Stimulated activated CD4-positive, alpha-beta T cell treated with anti-CD3 and anti-CD28 coated beads, Interleukin-2, amount 100 ng/mL, for 24 hours (primary cell): ENCODE data around the gene RGMB.
A peak's percentile ranks its signal among the peaks of the same experiment; 100 is the strongest.

Experiments
- DNase-seq, 2 donors: peaks; one replicate each; pipeline ENCODE4 v3.0.0-alpha.2; 2020

The RGMB gene

GRCh38 chr5:98768160-98768959, 5.1 kb upstream of the RGMB start:
- peak; percentile 28 to 48 for DNase-seq

- no peak for DNase-seq
These were observed 4.6 kb upstream of the RGMB start for GRCh38 chr5:98768960-98769209.

- peak; percentile 61 to 66 for DNase-seq
These were observed 4.1 kb upstream of the RGMB start for GRCh38 chr5:98769210-98769958.

GRCh38 chr5:98769959-98770208, 3.6 kb upstream of the RGMB start:
- DNase-seq: no peak

GRCh38 chr5:98770209-98770910, 3.1 kb upstream of the RGMB start:
- peak; percentile 25 to 41 for DNase-seq

- DNase-seq: no peak
These were observed 2.5 kb upstream of the RGMB start for GRCh38 chr5:98770911-98771322.

- DNase-seq: peak; percentile 37 to 62
These were observed 1.9 kb upstream of the RGMB start for GRCh38 chr5:98771382-98772109.

- DNase-seq: peak; percentile 56 to 59
These were observed 849 bp upstream of the RGMB start for GRCh38 chr5:98772415-98773213.

GRCh38 chr5:98773214-98773463, 324 bp upstream of the RGMB start:
- DNase-seq: no peak

GRCh38 chr5:98774192-98775033, 950 bp downstream of the RGMB start:
- DNase-seq: peak; percentile 58 to 68

- no peak for DNase-seq
These were observed 2.0 kb downstream of the RGMB start for GRCh38 chr5:98775246-98776065.

- DNase-seq: no peak
These were observed 2.7 kb downstream of the RGMB start for GRCh38 chr5:98776066-98776705.

GRCh38 chr5:98777295-98777694, 3.8 kb downstream of the RGMB start:
- DNase-seq: no peak

- no peak for DNase-seq
These were observed 5.9 kb downstream of the RGMB start for GRCh38 chr5:98779264-98779877.

GRCh38 chr5:98780390-98780789, 6.9 kb downstream of the RGMB start:
- DNase-seq: no peak

- DNase-seq: no peak
These were observed 8.1 kb downstream of the RGMB start for GRCh38 chr5:98781520-98781919.

- no peak for DNase-seq
These were observed 8.5 kb downstream of the RGMB start for GRCh38 chr5:98781964-98782363.

GRCh38 chr5:98783051-98783649, 9.7 kb downstream of the RGMB start:
- DNase-seq: no peak

- DNase-seq: no peak
These were observed 10.9 kb downstream of the RGMB start for GRCh38 chr5:98784411-98784810.

- DNase-seq: no peak
These were observed 11.8 kb downstream of the RGMB start for GRCh38 chr5:98785244-98785643.
